ENCODE data around the gene UBE2G1.

DNA sequence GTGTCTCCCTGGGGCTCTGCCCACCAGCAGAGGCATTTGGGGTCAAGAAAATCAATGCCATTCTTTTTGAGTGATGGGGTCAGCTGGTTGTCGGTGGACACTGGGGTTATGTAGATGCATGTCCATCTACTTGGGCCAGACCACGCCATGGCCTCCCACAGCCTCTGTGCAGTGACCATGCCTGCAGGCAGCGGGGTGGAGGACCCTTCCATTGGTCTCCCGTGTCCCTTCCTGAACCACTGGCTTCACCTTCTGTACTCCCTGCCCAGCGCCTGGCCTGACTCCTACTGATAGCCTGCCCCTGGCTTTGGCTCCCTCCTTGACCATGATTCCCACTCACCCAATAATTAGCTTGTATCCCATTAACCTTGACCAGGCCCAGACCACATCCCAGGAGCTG lies 39.2 kb upstream of the UBE2G1 start:
- TF ChIP-seq POLR2A (IDR thresholded peaks at IDR 0.05): no peak
- TF ChIP-seq, protein P1, sequence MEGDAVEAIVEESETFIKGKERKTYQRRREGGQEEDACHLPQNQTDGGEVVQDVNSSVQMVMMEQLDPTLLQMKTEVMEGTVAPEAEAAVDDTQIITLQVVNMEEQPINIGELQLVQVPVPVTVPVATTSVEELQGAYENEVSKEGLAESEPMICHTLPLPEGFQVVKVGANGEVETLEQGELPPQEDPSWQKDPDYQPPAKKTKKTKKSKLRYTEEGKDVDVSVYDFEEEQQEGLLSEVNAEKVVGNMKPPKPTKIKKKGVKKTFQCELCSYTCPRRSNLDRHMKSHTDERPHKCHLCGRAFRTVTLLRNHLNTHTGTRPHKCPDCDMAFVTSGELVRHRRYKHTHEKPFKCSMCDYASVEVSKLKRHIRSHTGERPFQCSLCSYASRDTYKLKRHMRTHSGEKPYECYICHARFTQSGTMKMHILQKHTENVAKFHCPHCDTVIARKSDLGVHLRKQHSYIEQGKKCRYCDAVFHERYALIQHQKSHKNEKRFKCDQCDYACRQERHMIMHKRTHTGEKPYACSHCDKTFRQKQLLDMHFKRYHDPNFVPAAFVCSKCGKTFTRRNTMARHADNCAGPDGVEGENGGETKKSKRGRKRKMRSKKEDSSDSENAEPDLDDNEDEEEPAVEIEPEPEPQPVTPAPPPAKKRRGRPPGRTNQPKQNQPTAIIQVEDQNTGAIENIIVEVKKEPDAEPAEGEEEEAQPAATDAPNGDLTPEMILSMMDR (IDR thresholded peaks at IDR 0.05): no peak

Measured in Peyer's patch (tissue), 4 donors.